GM18520 (cell line): ENCODE data around the gene PKHD1.
A peak's percentile ranks its signal among the peaks of the same experiment; 100 is the strongest.

ENCODE experiments used
- ATAC-seq: cut with Tn5 transposase; IDR thresholded peaks from one replicate; pipeline ENCODE4 v1.9.1; 2021; ENCODE audit not compliant: unreplicated experiment

The PKHD1 gene

GRCh38 chr6:52108128-52108527 lies 20.7 kb upstream of the PKHD1 start:
- ATAC-seq, result no peak

- ATAC-seq, result no peak
These were observed 19.6 kb upstream of the PKHD1 start for GRCh38 chr6:52106994-52107393.

GRCh38 chr6:52104979-52105378 lies 17.6 kb upstream of the PKHD1 start:
- no peak for ATAC-seq

GRCh38 chr6:52103623-52104022 lies 16.2 kb upstream of the PKHD1 start:
- no peak for ATAC-seq

- no peak for ATAC-seq
These were observed 15.0 kb upstream of the PKHD1 start for GRCh38 chr6:52102405-52102804.

GRCh38 chr6:52098721-52099120 lies 11.3 kb upstream of the PKHD1 start:
- ATAC-seq, result no peak

GRCh38 chr6:52089758-52090348 lies 2.4 kb upstream of the PKHD1 start:
- ATAC-seq, result no peak

GRCh38 chr6:52086741-52087140 lies 672 bp downstream of the PKHD1 start:
- no peak for ATAC-seq

GRCh38 chr6:52081237-52081636 lies 6.2 kb downstream of the PKHD1 start:
- ATAC-seq, result no peak

- no peak for ATAC-seq
These were observed 9.3 kb downstream of the PKHD1 start for GRCh38 chr6:52077961-52078625.

- ATAC-seq, result no peak
These were observed 10.1 kb downstream of the PKHD1 start for GRCh38 chr6:52077180-52077884.

GRCh38 chr6:52076791-52077179 lies 10.6 kb downstream of the PKHD1 start:
- ATAC-seq, result no peak

GRCh38 chr6:52074716-52075115 lies 12.7 kb downstream of the PKHD1 start:
- ATAC-seq, result no peak

- ATAC-seq, result no peak
These were observed 13.3 kb downstream of the PKHD1 start for GRCh38 chr6:52074155-52074554.

GRCh38 chr6:52065621-52066020 lies 21.8 kb downstream of the PKHD1 start:
- no peak for ATAC-seq

GRCh38 chr6:52063584-52064344 lies 23.6 kb downstream of the PKHD1 start:
- ATAC-seq, result peak; percentile 93

GRCh38 chr6:52061481-52061880 lies 25.9 kb downstream of the PKHD1 start:
- no peak for ATAC-seq

GRCh38 chr6:52059821-52060220 lies 27.6 kb downstream of the PKHD1 start:
- ATAC-seq, result no peak

- no peak for ATAC-seq
These were observed 32.0 kb downstream of the PKHD1 start for GRCh38 chr6:52055451-52055850.

GRCh38 chr6:52053038-52053695 lies 34.2 kb downstream of the PKHD1 start:
- ATAC-seq, result no peak

GRCh38 chr6:52050051-52050405 lies 37.4 kb downstream of the PKHD1 start:
- ATAC-seq, result no peak
